GM12892 (cell line): ENCODE results near the gene SGF29.

Source experiments
- POLR2A ChIP-seq: IDR thresholded peaks from 2 replicates; pipeline ENCODE4 v1.6.1; 2011; ENCODE audit warnings: low read depth, low read length, control low read depth
- TAF1 ChIP-seq: IDR thresholded peaks from 2 replicates; pipeline ENCODE4 v1.6.1; 2011; ENCODE audit warnings: low read depth, mild to moderate bottlenecking, control low read depth, low read length, borderline replicate concordance

DNA sequence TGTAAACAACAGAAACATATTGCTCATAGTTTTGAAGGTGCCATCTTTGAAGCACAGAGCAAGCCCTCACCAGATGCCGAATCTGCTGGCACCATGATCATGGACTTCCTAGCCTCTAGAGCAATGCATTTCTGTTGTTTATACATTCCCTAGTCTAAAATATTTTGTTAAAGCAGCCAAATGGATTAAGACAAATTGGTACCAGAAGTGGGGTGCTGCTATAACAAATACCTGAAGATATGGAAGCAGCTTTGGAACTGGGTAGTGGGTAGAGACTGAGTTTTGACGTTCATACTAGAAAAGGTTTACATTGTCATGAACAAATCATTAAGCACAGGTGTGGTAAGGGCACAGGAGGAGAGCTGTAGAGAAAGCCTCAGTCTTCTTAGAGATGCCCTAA, 13.6 kb downstream of the SGF29 start:
- no peak for TF ChIP-seq TAF1
- no peak for TF ChIP-seq POLR2A
